GM12865 (cell line): ENCODE results near the gene HSPB7.
A peak's percentile ranks its signal among the peaks of the same experiment; 100 is the strongest.

Experiments
- DNase-seq: peaks from one replicate; pipeline ENCODE4 v3.0.0; 2010; ENCODE audit warnings: low read depth
- H3K4me3 ChIP-seq: 2 replicates; pipeline ENCODE4 v1.5.1; 2011; ENCODE audit warnings: mild to moderate bottlenecking, low read depth, low read length, control low read depth
- TF ChIP-seq, protein P1 (sequence below): IDR thresholded peaks from 2 replicates; pipeline ENCODE4 v1.5.1; 2011; ENCODE audit warnings: low read length, control low read depth, low read depth, inconsistent platforms; ENCODE audit not compliant: insufficient read depth; ENCODE audit errors: missing control alignments

HSPB7 gene

GRCh38 chr1:16017461-16018303 is at the start of gene HSPB7:
TSS of gene HSPB7 (minus strand) at chr1:16018043. CDS start at chr1:16017963, 80 bp downstream.
- DNase-seq, result peak; percentile 34
- TF ChIP-seq, protein P1, sequence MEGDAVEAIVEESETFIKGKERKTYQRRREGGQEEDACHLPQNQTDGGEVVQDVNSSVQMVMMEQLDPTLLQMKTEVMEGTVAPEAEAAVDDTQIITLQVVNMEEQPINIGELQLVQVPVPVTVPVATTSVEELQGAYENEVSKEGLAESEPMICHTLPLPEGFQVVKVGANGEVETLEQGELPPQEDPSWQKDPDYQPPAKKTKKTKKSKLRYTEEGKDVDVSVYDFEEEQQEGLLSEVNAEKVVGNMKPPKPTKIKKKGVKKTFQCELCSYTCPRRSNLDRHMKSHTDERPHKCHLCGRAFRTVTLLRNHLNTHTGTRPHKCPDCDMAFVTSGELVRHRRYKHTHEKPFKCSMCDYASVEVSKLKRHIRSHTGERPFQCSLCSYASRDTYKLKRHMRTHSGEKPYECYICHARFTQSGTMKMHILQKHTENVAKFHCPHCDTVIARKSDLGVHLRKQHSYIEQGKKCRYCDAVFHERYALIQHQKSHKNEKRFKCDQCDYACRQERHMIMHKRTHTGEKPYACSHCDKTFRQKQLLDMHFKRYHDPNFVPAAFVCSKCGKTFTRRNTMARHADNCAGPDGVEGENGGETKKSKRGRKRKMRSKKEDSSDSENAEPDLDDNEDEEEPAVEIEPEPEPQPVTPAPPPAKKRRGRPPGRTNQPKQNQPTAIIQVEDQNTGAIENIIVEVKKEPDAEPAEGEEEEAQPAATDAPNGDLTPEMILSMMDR, result peak; percentile 8
- H3K4me3 ChIP-seq, result no peak within 1 kb of the TSS

- no peak overlapping the region for H3K4me3 ChIP-seq
- peak; percentile 19 for DNase-seq
- TF ChIP-seq, protein P1, result no peak
Measured at GRCh38 chr1:16067127-16067768, 49.4 kb upstream of the HSPB7 start.

DNA sequence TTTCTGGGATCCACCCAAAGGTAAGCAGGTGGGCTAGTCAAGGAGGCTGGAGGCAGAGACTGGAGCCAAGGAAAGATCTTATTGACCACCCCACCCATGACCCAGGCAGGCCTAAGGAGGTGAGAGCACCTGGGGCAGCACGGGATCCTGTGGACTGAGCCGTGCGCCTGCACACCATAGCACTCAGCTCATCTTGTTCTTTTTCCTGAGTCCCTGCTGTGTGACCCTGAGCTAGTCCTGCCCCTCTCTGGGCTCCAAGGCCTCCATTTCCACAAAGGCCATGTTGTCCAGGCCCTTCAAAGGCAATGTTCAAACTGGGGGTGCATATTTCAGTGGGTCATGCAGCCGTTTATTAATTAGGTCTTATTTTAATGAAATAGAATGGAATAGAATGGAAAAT is 48.4 kb upstream of the HSPB7 start:
- DNase-seq, result no peak
- H3K4me3 ChIP-seq, result no peak overlapping the region
- TF ChIP-seq, protein P1, result no peak

GRCh38 chr1:16065269-16065576 is 47.4 kb upstream of the HSPB7 start:
- H3K4me3 ChIP-seq, result no peak overlapping the region
- TF ChIP-seq, protein P1, result no peak
- DNase-seq, result no peak

DNA sequence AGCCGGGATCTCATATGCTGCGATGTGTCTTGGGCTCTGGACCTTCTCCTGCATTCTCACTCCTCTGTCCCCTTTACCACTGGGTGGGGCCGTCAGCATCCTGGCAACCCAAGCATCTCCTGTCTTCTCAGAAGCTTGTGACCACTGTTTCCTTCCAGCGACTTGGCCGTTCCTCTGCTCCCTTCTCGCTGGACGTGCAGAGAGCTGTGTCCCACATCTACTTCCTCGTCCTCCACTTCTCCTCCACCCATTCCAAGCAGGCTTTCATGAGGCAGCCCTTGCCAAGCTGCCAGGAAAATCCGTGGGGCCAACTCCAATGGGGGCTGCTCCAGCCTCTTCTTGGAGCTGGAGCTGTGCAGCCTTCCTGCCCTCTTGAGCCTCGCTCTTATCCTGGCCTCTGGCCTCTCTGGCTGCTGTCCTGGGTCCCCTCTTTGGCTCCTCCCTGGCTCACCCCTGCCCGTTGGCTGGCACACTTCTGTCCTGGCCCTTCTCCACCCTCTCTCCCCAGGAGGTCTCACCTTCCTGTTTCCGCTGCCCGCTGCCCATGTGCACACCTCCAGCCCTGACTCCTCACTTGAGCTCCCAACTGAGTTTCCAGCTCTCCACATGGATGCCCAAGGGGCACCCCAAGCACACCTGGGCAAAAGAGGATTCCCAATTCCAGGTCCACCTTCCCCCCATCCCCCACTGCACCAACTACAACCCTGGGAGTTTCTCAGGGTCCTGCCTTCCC is 46.9 kb upstream of the HSPB7 start:
- no peak for DNase-seq
- TF ChIP-seq, protein P1, result no peak

GRCh38 chr1:16063921-16064320 is 46.1 kb upstream of the HSPB7 start:
- TF ChIP-seq, protein P1, result no peak
- no peak for DNase-seq
- no peak overlapping the region for H3K4me3 ChIP-seq

More for the DNA sequence above, 46.9 kb upstream of the HSPB7 start:
- H3K4me3 ChIP-seq, result no peak overlapping the region
